Hematopoietic multipotent progenitor cell treated with erythropoietin and hydrocortisone succinate and interleukin-3 and kit ligand, for 15 days (in vitro differentiated cells): ENCODE results near the gene CDC42SE2.

Experiments
- DNase-seq: peaks from one replicate; pipeline ENCODE4 v3.0.0-alpha.2; 2015; ENCODE audit warnings: low spot score

Gene CDC42SE2, protein sequence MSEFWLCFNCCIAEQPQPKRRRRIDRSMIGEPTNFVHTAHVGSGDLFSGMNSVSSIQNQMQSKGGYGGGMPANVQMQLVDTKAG

DNA sequence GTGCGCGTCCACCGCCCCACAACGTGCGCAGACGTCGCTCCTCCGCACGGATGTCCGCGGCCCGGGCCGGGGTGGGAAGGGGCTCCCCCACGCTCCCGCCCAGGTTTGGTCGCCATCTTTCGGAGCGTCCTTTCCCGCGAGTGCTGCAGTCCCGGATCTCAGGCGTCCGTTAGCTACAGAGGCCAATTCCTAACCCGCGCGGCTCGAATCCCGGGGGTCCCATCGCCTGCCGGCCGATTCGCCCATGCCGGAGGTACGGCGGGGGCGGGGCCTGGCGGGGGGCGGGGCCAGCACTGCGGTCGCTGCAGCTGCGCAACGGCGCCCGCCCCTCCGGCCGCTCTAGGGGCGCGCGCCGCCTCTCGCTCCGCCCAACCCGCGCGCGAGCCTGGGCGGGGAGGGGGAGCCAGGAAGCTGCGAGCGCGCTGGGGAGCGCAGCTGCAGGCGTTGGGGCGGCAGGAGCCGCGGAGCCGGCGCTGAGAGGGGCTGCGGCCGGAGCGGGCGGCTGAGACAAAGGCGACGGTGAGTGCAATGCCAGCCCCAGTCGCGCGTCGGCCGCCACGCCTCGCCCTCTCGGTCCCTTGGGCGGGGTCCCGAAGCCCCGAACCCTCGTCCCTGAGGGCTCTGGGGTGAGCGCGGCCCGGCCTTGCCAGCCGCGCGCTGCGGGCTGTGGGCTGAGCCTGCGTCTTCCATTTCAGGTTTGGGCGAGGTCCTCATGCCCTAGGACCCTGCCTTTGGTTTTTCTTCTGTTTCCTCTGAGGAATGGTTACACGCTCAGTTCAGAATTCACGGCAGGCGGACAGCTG, at the start of gene CDC42SE2:
Gene CDC42SE2, plus strand, starts transcription at position 406 of the 803 bp plus-strand sequence. CDS start 95,441 bp downstream, outside the sequence.
- DNase-seq, result peak; percentile 87

- no peak for DNase-seq
These were observed 49.1 kb upstream of the CDC42SE2 start for GRCh38 chr5:131214609-131215227.

DNA sequence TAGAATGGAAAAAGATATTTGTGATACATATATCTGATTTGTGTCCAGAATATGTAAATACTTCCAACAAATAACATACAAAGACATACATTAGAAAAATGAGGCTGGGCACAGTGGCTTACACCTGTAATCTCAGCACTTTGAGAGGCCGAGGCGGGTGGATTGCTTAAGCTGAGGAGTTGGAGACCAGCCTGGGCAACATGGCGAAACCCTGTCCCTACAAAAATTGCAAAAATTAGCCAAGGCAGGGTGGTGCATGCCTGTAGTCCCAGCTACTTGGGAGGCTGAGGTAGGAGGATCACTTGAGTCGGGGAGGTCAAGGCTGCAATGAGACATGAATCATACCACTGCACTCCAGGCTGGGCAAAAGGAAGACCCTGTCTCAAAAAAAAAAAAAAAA, 46.1 kb upstream of the CDC42SE2 start:
- DNase-seq, result no peak

DNA sequence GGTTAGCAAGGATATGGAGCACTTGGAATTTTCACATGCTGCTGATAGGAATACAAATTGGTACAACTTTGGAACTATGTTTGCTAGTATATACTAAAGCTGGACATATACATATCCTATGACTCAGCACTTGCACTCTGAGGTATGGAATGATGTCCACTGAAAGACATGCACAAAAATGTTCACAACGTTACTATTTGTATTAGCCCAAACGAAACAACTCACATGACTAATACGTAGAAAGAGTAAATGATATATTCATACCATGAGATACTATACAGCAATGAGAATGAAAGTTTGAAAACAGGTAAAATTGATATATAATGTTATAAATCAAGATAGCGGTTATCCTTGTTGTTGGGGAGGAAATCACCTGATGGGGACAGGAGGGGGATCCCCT, 45.5 kb upstream of the CDC42SE2 start:
- DNase-seq, result no peak

- no peak for DNase-seq
These were observed 43.3 kb upstream of the CDC42SE2 start for GRCh38 chr5:131220566-131220965.

- DNase-seq, result no peak
These were observed 42.7 kb upstream of the CDC42SE2 start for GRCh38 chr5:131221008-131221703.

DNA sequence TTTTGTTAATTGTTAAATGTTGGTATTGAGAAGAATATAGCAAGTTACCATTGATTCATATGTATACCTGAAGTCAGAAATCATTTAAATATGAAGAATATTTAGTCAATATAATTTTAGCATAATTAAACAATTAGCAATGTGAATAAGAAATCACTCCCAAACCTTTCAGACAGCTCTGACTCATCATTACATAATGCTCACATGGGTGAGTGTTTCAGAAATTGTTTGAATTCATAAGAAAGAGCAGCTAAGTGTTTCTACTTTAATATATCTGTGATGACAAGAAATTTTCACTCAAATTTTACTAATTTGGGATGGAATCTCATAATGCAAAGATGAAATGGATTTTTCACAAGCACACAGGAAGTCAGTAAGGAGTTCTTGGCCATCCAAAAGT, 42.0 kb upstream of the CDC42SE2 start:
- no peak for DNase-seq

DNA sequence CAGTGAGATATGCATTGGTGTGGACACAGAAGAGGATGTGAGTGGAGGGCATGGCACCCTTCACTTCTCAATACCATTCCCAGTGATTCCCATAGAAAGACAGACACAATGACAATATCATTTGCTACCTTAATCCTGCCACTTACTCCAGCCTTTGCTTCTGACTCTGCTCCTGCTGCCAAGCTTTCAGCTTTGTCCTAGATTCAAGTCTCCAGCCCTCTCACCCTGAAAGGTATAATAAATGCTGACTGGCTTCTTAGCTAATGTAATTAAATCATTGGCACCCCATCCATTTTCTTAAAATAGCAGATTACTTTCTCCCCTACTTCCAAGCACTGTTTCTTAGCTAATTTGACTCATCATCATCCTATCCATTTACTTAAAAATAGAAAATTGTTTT, 41.1 kb upstream of the CDC42SE2 start:
- DNase-seq, result no peak

DNA sequence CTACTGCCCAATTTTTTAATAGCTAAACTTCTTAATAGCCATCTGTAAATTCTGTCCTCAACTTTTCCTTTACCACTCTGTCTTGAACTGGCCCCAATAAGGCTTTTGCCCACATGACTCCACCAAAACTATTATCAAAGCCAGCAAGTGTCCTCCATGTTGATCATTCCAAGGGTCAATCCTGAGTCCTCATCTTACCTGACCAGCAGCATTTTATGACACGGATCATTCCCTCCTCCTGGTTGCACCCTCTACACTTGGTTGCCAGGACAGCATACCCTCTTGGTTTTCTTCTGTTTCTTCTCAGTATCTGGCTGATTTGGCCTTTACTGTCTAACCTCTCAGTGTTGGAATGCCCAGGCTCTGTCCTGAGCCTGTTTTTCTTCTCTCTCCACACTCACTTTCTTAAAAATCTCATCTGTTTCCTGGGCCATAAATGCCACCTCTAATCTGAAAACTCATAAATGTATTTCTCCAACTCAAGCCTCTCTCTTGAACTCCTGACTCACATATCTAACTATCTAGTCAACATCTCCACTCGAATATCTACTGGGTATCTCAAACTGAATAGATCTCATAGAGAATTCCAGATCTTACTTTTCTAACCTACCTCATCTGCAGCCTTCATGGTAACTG, 40.0 kb upstream of the CDC42SE2 start:
- DNase-seq, result no peak

GRCh38 chr5:131224387-131225201, 39.3 kb upstream of the CDC42SE2 start:
- DNase-seq, result no peak

- no peak for DNase-seq
These were observed 38.4 kb upstream of the CDC42SE2 start for GRCh38 chr5:131225282-131225974.

DNA sequence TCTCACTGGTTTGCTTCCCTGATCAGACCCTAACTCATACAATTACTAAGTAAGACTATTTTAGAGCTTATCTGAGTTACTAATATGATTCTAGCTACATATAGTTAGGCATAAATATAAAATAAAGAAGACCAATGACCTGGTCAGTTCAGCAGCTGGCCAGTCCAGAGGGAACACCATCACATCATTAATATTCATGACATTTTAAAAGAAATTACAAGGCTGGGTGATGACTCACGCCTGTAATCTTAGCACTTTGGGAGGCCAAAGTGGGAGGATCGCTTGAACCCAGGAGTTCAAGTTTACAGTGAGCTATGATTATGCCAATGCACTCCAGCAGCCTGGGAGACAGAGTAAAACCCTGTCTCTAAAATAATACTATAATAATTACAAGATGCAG, 37.0 kb upstream of the CDC42SE2 start:
- DNase-seq, result no peak

DNA sequence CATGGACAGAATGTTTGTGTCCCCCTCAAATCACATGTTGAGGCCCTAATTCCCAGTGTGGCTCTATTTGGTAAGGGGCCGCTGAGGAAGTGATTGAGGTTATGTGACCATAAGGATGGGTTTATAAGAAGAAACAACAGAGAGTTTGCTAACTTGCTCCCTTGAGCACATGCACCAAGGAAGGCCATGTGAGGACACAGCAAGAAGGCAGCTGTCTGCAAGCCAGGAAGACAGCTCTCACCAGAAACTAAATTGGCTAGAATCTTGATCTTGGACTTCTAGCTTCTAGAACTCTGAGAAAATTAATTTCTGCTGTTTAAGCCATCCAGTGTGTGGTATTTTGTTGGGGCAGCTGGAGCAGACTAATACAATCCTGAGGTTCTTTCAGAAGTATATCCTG, 35.2 kb upstream of the CDC42SE2 start:
- no peak for DNase-seq

DNA sequence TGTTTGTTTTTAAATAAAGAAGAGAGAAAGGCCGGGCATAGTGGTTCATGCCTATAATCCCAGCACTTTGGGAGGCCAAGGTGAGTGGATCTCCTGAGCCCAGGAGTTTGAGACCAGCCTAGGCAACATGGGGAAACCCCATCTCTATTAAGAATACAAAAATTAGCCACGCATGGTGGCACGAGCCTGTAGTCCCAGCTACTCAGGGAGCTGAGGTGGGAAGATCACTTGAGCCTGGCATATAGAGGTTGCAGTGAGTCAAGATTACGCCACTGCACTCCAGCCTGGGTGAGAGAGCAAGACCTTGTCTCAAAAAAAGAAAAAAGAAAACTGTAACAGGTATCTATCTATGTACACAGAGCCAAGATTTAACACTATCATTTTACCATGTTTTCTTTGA, 34.2 kb upstream of the CDC42SE2 start:
- no peak for DNase-seq

DNA sequence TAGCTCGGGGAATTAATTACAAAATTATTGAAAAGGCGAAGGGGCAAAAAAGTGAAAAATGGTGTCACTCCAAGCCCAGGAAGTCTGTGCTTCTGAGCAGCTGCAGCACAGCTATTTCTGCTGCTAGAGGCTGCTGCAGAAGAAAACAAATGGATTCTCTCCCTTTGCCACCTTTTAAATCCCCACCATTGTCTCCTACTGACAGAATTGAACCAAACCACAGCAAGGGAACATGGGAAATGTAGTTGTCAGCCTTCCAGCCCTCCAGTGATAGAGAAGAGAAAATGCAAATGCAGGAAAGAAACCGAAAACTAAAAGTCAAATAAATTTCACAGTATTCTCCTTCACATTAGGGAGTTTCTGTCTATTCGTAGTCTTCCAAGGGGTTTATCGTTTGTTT, 33.4 kb upstream of the CDC42SE2 start:
- DNase-seq, result no peak

DNA sequence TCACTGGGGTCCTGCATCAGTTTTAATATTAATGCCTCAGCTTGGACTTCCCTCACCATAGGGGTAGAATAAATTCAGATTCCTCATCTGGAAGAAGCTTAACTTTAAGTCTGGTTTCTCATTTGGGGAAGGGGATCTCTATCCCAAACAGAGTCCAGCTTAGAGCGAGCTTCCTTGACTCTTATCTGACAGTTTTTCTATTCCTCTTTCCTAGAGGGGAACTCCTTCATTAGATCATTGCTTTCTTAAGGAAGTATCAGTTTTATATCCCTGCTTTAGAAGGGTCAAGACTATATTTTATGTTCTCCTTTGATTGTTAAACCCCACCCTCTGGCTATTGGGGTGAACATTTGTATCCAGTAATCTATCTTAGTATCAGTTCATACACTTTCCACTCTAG, 24.2 kb upstream of the CDC42SE2 start:
- DNase-seq, result no peak

DNA sequence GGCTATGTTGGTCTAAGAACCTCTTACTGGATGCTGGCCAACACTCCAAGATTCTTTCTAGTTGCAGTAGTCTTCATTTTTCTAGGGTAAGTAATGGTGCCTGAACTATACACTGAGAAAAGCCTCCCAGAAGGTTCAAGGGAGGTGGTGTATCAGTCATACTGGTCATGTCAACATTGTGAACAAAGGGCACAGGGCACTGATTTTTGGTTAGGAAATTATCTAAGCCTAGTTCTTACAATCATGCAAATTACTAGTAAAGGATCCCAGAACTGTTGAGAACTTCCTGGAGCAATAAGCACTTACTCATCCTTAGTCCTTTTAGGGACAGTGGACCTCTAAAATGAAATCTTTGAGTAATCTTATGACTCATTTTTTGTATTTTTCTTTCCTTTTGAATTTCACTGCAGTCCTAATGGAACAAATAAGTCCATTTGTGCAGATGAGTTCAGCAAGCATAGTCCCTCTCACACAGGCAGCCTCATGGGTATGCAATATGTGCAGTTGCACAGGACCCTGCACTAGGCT, 21.1 kb upstream of the CDC42SE2 start:
- DNase-seq, result no peak

DNA sequence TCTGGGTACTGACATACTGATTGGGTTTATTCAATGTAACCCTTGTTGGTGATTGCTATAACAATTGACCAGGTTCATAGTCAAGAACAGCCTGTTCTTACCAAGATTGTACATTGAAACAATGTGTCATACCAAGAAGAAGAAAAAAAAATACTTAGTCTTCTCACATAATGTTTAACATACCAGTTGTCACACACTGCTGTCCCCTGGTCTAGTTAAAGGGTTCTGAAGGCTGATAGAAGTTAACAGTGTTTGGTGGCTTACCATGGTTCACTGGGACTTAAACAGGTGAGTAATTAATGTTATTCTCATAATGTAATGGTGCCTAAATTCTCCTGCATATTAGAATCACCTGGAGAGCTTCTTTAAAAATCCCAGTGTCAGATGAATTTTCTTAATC, 18.5 kb upstream of the CDC42SE2 start:
- DNase-seq, result no peak

DNA sequence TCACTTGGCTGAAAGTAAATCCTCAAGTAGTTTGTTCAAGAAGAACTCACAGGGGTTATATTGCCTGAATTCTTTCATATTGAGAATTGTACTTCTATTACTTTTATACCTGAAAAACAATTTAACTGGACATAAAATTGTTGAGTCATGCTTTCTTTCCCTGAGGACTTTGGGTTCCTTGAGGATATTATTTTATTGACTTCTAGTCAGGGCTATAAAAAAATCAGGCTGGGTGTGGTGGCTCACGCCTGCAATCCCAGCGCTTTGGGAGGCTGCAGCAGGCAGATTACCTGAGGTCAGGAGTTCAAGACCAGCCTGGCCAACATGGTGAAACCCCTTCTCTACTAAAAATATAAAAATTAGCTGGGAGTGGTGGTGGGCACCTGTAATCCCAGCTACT, 17.9 kb upstream of the CDC42SE2 start:
- no peak for DNase-seq

GRCh38 chr5:131246504-131246903, 17.3 kb upstream of the CDC42SE2 start:
- DNase-seq, result no peak
